Hindlimb muscle (tissue), 1 donor: ENCODE results near the gene RNF141. TPM values are rescaled to one million over a fixed set of nuclear protein-coding genes. Genes with fewer than 3 reads are reported as not detected.

Experiments
- DNase-seq: peaks from one replicate; pipeline ENCODE4 v3.0.0-alpha.2; 2013
- polyA plus RNA-seq: library from polyadenylated mRNA; unstranded; fragments of 120-200 nt; gene quantifications from one replicate; pipeline ENCODE4 v1.2.1, GENCODE V29; 2013; ENCODE audit not compliant: insufficient read length

The RNF141 gene
- polyA plus RNA-seq, 1 donor, result 23.9 TPM

- DNase-seq, result no peak
These were observed 18.7 kb downstream of the RNF141 start for GRCh38 chr11:10522276-10522675.

- no peak for DNase-seq
These were observed 20.4 kb downstream of the RNF141 start for GRCh38 chr11:10520562-10520961.

GRCh38 chr11:10519630-10520029, 21.4 kb downstream of the RNF141 start:
- no peak for DNase-seq

- DNase-seq, result no peak
These were observed 22.1 kb downstream of the RNF141 start for GRCh38 chr11:10518891-10519290.

GRCh38 chr11:10518123-10518522, 22.9 kb downstream of the RNF141 start:
- DNase-seq, result no peak

- DNase-seq, result no peak
These were observed 25.6 kb downstream of the RNF141 start for GRCh38 chr11:10515418-10515817.

GRCh38 chr11:10514709-10515108, 26.3 kb downstream of the RNF141 start:
- DNase-seq, result no peak

- DNase-seq, result no peak
These were observed 26.8 kb downstream of the RNF141 start for GRCh38 chr11:10514202-10514601.

GRCh38 chr11:10511181-10511621, 29.8 kb downstream of the RNF141 start:
- DNase-seq, result no peak

- DNase-seq, result no peak
These were observed 35.0 kb downstream of the RNF141 start for GRCh38 chr11:10506008-10506370.

- no peak for DNase-seq
These were observed 35.5 kb downstream of the RNF141 start for GRCh38 chr11:10505278-10506007.

- DNase-seq, result no peak
These were observed 36.5 kb downstream of the RNF141 start for GRCh38 chr11:10504490-10504889.

- DNase-seq, result no peak
These were observed 37.1 kb downstream of the RNF141 start for GRCh38 chr11:10503777-10504480.

GRCh38 chr11:10503221-10503620, 37.8 kb downstream of the RNF141 start:
- DNase-seq, result no peak

GRCh38 chr11:10502770-10503169, 38.2 kb downstream of the RNF141 start:
- no peak for DNase-seq

GRCh38 chr11:10502065-10502680, 38.8 kb downstream of the RNF141 start:
- DNase-seq, result no peak

- DNase-seq, result no peak
These were observed 40.0 kb downstream of the RNF141 start for GRCh38 chr11:10500757-10501684.

- no peak for DNase-seq
These were observed 40.9 kb downstream of the RNF141 start for GRCh38 chr11:10499874-10500601.

GRCh38 chr11:10499452-10499851, 41.5 kb downstream of the RNF141 start:
- no peak for DNase-seq

- DNase-seq, result no peak
These were observed 42.3 kb downstream of the RNF141 start for GRCh38 chr11:10498426-10499250.

GRCh38 chr11:10498022-10498400, 43.0 kb downstream of the RNF141 start:
- DNase-seq, result no peak
